ENCODE results near the gene PTGDR.
A peak's percentile ranks its signal among the peaks of the same experiment; 100 is the strongest.

Gene PTGDR

DNA sequence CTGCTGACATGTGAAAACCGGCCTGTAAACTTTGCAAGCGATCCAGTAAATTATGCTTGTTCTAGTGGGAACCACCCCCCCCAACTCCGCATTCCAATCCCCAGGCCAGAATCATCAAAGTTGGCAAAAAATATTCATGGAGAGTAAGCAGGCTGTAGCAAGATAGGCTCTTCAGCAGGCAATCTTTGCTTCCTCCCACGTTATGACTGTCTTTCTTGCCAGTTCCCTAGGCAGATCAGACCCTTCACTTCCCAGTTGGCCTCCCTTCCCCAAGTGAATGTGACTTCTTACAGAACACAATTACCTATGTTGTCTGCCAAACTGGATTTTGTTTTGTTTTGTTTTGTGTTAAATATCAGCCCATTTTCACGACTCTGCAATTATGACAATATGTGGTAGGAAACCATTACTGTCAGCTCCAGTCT, 45.4 kb downstream of the PTGDR start:
- DNase-seq (ENCODE audit: low spot score): no peak

DNA sequence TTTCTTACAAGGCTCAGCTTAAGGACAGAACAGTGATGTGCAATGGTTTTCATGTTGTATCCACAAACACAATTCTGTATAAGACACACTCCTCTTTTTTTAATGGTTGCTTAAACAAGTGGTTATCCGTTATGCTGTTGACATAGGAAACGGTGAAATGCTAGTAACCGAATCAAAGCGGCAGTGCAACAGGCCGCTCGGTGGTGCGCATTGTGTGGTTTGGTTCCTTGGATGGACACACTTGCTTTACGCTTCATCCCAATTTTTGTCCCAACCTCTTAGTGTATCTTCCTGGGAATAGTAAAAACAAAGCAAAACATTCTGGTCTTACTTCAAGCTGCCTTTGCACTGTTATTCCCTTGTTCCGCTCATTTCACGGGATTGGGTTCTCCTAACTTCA, 46.0 kb downstream of the PTGDR start:
- DNase-seq (ENCODE audit: low spot score): no peak

DNA sequence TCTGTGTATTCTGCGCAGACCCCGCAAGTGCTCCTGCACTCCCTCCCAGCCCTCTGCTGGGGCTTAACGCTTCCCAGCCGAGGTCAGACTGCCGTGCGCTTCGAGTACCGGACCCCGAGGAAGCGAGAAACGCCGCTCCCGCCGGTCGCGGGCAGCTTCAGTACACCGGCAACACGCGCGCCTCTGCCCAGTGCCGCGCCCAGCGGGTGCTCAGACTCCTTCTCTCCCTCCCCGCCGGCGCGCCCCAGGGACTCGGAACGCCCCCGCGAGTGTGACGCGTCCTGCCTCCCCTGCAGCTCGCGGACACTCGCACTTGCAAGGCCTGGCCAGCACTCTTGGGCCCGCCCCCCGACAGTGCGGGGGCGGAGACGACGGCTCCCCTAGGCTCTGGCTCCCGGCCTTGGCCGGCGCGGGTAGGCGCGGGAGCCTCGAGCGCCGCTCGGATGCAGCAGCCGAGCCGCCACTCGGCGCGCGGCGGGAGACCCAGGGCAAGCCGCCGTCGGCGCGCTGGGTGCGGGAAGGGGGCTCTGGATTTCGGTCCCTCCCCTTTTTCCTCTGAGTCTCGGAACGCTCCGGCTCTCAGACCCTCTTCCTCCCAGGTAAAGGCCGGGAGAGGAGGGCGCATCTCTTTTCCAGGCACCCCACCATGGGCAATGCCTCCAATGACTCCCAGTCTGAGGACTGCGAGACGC, 46.6 kb downstream of the PTGDR start, which contains the start of gene PTGER2:
Gene PTGER2 (plus strand): TSS at position 410 of the 692 bp plus-strand sequence. CDS start 237 bp downstream, at position 647.
- DNase-seq (ENCODE audit: low spot score): peak; percentile 83

DNA sequence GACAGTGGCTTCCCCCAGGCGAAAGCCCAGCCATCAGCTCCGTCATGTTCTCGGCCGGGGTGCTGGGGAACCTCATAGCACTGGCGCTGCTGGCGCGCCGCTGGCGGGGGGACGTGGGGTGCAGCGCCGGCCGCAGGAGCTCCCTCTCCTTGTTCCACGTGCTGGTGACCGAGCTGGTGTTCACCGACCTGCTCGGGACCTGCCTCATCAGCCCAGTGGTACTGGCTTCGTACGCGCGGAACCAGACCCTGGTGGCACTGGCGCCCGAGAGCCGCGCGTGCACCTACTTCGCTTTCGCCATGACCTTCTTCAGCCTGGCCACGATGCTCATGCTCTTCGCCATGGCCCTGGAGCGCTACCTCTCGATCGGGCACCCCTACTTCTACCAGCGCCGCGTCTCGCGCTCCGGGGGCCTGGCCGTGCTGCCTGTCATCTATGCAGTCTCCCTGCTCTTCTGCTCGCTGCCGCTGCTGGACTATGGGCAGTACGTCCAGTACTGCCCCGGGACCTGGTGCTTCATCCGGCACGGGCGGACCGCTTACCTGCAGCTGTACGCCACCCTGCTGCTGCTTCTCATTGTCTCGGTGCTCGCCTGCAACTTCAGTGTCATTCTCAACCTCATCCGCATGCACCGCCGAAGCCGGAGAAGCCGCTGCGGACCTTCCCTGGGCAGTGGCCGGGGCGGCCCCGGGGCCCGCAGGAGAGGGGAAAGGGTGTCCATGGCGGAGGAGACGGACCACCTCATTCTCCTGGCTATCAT, 47.3 kb downstream of the PTGDR start:
- no peak for DNase-seq (ENCODE audit: low spot score)

DNA sequence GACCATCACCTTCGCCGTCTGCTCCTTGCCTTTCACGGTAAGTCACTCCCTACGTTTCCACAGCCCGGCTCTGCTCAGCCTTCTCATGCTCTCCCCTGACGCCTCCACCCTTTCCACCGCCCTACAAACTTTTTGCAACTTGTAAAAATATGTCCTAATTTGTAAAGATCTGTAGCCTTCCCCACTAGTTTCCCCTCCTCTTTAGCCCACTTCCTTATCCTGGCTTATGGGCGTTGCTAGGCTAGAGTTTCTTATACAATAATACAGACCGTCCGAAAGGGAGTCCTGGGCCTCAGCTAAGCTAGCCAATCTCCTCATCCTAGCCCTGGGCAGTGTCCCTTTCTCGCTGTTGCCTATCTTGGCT, 47.8 kb downstream of the PTGDR start:
- DNase-seq (ENCODE audit: low spot score): no peak

DNA sequence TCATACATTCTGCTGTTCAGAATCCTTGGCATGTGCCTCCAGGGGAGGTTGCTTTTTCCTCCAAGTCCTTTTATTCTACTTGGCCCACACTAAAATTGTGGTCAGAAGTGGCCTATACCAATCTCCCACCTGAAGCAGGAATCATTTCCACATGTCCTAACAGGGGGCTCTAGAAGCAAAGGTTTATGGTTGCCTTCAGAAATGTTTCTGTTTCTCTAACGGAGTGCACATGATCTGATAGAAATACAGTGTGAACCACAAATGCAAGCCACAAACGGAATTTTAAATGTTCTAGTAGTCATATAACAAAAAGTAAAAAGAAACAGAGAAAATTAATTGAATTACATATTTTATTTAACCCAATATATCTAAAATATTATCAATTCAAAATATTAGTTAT, 50.6 kb downstream of the PTGDR start:
- DNase-seq (ENCODE audit: low spot score): no peak

DNA sequence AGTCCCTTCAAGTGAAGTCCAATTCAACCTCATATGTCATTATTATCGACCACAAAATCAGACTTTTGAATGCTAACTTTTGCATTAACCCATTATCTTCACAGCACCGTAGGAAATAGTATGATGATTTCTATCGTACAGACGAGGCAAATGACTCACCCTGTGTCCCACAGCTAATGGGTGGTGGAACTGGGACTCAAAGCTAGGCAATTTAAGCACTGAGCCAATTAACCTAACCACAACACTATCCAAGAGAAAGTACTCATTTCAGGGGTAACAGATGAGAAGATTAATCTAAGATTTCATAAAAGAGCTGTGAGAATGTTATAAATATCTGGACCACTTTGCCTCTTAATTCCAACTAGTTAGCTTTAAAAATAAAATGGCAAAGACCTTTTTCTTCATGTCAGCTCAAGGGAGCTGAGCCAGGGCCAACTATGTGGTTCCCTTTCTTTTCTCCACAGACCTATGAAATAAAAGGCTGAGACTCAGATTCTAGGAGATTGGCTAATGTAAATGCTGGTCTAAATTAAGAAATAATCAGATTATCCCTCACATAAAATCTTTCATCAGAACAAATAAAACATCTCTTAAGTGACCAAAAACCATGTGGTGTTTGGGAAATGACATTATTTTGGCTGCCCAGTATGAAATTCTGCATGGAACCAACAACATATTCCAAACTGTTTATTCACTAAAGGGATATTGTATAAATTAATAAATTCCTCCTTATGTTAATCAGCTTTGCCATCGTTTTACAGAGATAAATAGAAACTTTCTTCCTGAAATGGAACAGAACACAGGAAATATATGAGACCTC, 51.5 kb downstream of the PTGDR start:
- no peak for DNase-seq (ENCODE audit: low spot score)

DNA sequence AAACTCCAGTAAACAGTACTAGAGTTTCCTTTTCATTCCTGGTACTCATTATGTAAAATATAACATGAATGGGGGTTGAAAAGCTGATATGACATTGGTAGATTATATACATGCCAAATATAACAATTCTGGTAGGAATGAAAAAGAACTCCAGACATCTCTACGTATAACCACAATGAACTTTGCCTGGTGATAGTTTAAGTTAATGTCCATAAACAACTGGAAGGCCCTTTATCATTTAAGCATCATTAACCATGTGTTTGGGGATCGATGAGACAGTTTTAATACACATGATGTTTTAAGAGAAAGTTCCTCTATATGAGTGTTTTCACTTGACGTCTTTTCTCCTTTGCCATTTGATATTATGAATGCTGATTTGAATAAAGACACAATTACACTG, 52.4 kb downstream of the PTGDR start:
- DNase-seq (ENCODE audit: low spot score): no peak

DNA sequence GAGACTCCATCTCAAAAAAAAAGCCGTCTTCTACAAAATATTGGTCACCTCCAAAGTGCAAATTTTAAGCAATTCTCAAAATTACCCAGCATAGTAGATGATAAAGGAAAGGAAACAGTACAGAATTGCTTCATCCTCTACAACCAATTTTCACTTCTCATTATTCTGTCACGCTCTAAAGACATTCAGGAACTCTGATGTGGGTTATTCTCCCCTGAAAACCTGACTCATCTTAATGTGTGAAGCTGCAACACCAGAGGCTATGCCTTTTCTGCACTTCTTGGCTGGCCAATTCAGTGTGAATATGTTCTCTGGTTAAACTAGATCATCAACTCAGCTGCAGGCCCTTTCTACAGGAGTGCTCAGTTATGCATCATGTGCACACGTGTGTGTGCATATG, 57.6 kb downstream of the PTGDR start:
- no peak for DNase-seq (ENCODE audit: low spot score)

DNA sequence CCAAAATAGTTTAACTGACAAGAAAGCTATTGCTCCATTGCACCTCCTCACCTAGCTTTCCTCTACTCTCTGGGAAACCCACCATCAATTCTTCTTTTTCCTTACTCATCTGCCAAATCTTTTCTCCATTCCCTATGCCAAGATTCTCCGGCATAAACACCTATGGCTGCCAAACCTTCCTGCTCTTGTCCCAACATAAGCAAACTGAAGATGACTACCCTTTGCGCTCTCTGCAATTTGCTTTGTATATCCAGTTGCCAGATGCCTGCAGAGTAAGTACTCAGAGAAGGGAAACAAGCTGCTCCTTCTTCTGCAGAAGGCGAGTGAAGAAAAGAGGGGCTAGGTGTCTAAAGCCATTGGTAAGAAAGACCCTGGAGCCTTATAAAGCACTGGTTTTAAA, 58.1 kb downstream of the PTGDR start:
- DNase-seq (ENCODE audit: low spot score): no peak

All from left forelimb (tissue), 1 donor.